ENCODE results near the gene TXNL4A.

GRCh38 chr18:79945118-79946042 lies 43.0 kb downstream of the TXNL4A start:
- TF ChIP-seq, protein P1, sequence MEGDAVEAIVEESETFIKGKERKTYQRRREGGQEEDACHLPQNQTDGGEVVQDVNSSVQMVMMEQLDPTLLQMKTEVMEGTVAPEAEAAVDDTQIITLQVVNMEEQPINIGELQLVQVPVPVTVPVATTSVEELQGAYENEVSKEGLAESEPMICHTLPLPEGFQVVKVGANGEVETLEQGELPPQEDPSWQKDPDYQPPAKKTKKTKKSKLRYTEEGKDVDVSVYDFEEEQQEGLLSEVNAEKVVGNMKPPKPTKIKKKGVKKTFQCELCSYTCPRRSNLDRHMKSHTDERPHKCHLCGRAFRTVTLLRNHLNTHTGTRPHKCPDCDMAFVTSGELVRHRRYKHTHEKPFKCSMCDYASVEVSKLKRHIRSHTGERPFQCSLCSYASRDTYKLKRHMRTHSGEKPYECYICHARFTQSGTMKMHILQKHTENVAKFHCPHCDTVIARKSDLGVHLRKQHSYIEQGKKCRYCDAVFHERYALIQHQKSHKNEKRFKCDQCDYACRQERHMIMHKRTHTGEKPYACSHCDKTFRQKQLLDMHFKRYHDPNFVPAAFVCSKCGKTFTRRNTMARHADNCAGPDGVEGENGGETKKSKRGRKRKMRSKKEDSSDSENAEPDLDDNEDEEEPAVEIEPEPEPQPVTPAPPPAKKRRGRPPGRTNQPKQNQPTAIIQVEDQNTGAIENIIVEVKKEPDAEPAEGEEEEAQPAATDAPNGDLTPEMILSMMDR (IDR thresholded peaks at IDR 0.05): no peak
- no peak for TF ChIP-seq POLR2A (IDR thresholded peaks at IDR 0.05)
